Transverse colon (tissue), 4 donors: Measurements from ENCODE around the gene SH2B3.

Experiments
- CTCF ChIP-seq, 5 experiments: fragments of 200-600 bp in 3 of 5; fragments of 450-650 bp in 2 of 5; sonication (generic) in 3 of 5; IDR thresholded peaks; 1 replicate in 2 of 5; 2 replicates in 3 of 5; pipeline ENCODE4 v1.5.1; 2016 to 2017; ENCODE audit warnings: antibody characterized with exemption in 5 of 5, inconsistent platforms in 3 of 5, mild to moderate bottlenecking in 2 of 5, moderate library complexity in 1 of 5
- EP300 ChIP-seq: sonication (generic); formaldehyde crosslinking; IDR thresholded peaks from one replicate; pipeline ENCODE4 v1.6.1; 2017; ENCODE audit warnings: antibody characterized with exemption, low read depth
- POLR2AphosphoS5 ChIP-seq, 3 donors: sonication (generic); formaldehyde crosslinking; IDR thresholded peaks; one replicate each; pipeline ENCODE4 v1.6.1; 2016; ENCODE audit warnings: antibody characterized with exemption in 3 of 3

- TF ChIP-seq EP300 (no peak), CTCF (IDR thresholded peaks at IDR 0.05) (no peak), POLR2AphosphoS5 (IDR thresholded peaks at IDR 0.05) (no peak)
These were observed 62.1 kb downstream of the SH2B3 start for GRCh38 chr12:111467857-111468241.
